SK-N-SH (cell line): Measurements from ENCODE around the gene CGB8.

Experiments used
- CTCF ChIP-seq: fragments of 200-600 bp; sonication (generic); IDR thresholded peaks from 2 replicates; pipeline ENCODE4 v1.6.1; 2017; ENCODE audit warnings: antibody characterized with exemption, mild to moderate bottlenecking, moderate library complexity
- MEF2A ChIP-seq: IDR thresholded peaks from 2 replicates; pipeline ENCODE4 v1.4.0; 2012; ENCODE audit warnings: low read depth, borderline replicate concordance
- RFX5 ChIP-seq: IDR thresholded peaks from 2 replicates; pipeline ENCODE4 v1.6.1; 2012; ENCODE audit warnings: mild to moderate bottlenecking, improper control_type of control experiment, low read length
- TF ChIP-seq, protein P1 (sequence below): IDR thresholded peaks from 2 replicates; pipeline ENCODE4 v1.4.0; 2012; ENCODE audit warnings: low read depth

DNA sequence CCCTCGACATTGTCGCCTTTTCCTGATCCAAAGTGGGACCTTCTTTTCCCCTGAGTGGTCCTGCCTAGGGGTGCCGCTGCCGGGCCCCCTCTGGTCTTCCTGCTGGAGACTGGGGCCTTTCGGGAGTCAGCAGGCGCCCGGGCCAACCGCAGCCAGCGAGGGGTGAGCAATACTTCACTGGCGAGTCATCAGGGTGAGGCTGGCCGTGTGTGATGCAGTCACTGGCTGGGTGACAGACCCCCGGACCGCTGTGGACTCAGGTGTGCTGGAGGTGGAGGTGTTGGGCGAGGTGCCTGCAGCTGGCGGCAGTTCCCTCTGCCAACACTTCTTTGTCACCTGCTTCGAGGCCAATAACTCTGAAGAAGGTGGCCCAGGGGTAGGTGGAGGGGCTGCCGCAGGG is 6.7 kb downstream of the CGB8 start:
- TF ChIP-seq, protein P1, sequence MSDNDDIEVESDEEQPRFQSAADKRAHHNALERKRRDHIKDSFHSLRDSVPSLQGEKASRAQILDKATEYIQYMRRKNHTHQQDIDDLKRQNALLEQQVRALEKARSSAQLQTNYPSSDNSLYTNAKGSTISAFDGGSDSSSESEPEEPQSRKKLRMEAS, result no peak
- TF ChIP-seq CTCF (no peak), RFX5 (no peak), MEF2A (no peak)
